Measurements from ENCODE around the gene PPFIBP2.

PPFIBP2 gene

DNA sequence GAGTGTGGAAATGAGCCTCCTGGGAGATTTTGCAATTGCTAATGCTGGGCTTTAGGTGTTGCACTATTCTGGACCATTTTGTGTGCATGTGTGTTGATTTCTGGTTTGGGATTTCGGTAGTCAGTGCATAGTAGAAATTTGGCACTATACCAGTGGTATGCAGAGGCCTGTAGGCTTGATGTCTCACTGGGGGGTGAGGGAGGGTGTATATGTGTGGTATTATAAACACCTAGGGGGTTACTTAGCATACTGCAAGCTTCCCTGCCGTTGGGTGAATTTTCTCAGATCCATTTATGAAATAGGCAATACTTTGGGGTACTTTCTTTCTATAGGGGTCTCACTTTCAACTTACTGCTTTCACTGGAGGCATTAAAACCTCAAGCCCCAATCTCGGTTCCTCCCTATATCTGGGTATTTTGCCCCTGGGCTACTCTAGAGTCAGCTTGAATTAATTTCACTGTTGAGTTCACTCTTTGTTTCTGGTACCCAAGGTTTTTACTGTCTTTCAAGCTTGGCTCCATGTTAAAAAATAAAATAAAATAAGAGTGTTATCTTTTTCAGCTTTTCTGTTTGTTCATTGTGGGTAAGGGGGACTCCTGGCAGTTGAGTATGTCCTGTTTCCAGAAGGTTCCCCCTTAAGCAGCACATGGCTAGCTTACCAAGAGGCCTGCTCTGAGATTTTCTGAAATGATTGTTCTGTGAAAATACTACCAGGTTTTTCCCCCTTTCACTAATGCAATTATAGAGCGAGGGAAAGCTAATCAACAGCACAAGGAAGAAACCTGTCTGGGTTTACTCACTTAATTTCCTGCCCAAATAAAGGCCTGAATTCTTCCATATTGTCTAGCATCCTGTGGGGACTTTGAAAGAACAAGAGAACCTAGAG lies 45.8 kb downstream of the PPFIBP2 start:
- Histone ChIP-seq H3K4me1 (ENCODE audit: insufficient read depth, low read length) (peaks cover 4% of the 10 kb centered on the region; the same call in 1 of the 2 replicates), H3K27ac (ENCODE audit: low read length) (no peak overlapping the region), H3K9ac (ENCODE audit: low read depth, low read length) (no peak overlapping the region)

DNA sequence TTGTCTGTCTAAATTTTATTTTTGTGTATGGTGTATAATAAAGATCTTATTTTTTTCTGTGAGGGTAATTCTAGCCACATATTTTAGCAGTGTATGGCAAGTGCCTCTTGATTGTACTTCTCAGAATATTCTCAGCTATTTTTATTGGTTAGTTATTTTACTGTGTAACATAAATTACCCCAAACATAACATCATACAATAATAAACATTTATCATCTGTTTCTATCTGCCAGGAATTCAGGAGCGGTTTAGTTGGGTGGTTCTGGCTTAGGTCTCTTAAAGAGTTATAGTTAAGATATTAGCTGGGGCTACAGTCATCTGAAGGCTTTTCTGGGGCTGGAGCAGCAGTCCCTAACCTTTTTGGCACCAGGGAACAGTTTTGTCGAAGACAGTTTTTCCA lies 47.8 kb downstream of the PPFIBP2 start:
- Histone ChIP-seq H3K4me1 (ENCODE audit: insufficient read depth, low read length) (peaks cover 4% of the 10 kb centered on the region; the same call in 1 of the 2 replicates), H3K27me3 (ENCODE audit: insufficient read depth, low read length) (no peaks in the 10 kb centered on the region), H3K27ac (ENCODE audit: low read length) (no peak overlapping the region), H3K9ac (ENCODE audit: low read depth, low read length) (no peak overlapping the region), H3K4me3 (ENCODE audit: low read length) (no peak overlapping the region), H3K36me3 (ENCODE audit: insufficient read depth, low read depth, low read length) (no peaks in the 10 kb centered on the region), H3K9me3 (ENCODE audit: insufficient read depth, low read depth, low read length) (no peaks in the 10 kb centered on the region)

More for the DNA sequence above, 45.8 kb downstream of the PPFIBP2 start:
- H3K9me3 ChIP-seq (ENCODE audit: insufficient read depth, low read depth, low read length) = no peaks in the 10 kb centered on the region
- H3K36me3 ChIP-seq (ENCODE audit: insufficient read depth, low read depth, low read length) = no peaks in the 10 kb centered on the region
- H3K4me3 ChIP-seq (ENCODE audit: low read length) = no peak overlapping the region
- H3K27me3 ChIP-seq (ENCODE audit: insufficient read depth, low read length) = no peaks in the 10 kb centered on the region

DNA sequence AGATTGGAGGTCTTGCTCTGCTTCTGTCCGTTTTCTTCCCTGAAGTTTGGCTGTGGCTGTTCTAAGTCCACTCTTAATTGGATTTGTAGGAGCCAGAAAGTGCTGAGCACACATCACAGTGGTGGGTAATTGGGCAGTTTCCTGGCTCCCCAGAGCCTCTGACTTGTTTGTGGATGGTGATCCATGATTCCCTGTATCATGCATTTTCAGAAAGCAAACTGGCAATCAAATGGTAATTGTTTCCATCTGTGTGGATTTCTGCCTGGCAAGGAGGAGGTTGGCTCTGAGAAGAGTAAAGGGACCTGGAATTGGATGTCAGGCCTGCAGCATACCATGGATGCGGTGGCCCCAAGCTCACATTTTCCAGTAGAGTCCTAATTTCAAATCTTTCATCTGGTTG lies 49.5 kb downstream of the PPFIBP2 start:
- Histone ChIP-seq H3K27ac (ENCODE audit: low read length) (no peak overlapping the region), H3K4me3 (ENCODE audit: low read length) (no peak overlapping the region), H3K27me3 (ENCODE audit: insufficient read depth, low read length) (no peaks in the 10 kb centered on the region), H3K9ac (ENCODE audit: low read depth, low read length) (no peak overlapping the region), H3K9me3 (ENCODE audit: insufficient read depth, low read depth, low read length) (0 out of 2 replicates have a peak, but pooled peaks cover 1% of the 10 kb centered on the region), H3K36me3 (ENCODE audit: insufficient read depth, low read depth, low read length) (no peaks in the 10 kb centered on the region; the same call in 1 of the 2 replicates), H3K4me1 (ENCODE audit: insufficient read depth, low read length) (peaks cover 4% of the 10 kb centered on the region; the same call in 1 of the 2 replicates)

- H3K4me1 ChIP-seq (ENCODE audit: insufficient read depth, low read length) = peaks cover 4% of the 10 kb centered on the region; the same call in 1 of the 2 replicates
Observed at GRCh38 chr11:7564803-7565202, 51.0 kb downstream of the PPFIBP2 start.

GRCh38 chr11:7567311-7567710 lies 53.5 kb downstream of the PPFIBP2 start:
- Histone ChIP-seq H3K27ac (ENCODE audit: low read length) (no peak overlapping the region), H3K9me3 (ENCODE audit: insufficient read depth, low read depth, low read length) (0 out of 2 replicates have a peak, but pooled peaks cover 6% of the 10 kb centered on the region), H3K4me1 (ENCODE audit: insufficient read depth, low read length) (peaks cover 18% of the 10 kb centered on the region; the same call in 1 of the 2 replicates), H3K9ac (ENCODE audit: low read depth, low read length) (no peak overlapping the region), H3K4me3 (ENCODE audit: low read length) (no peak overlapping the region), H3K36me3 (ENCODE audit: insufficient read depth, low read depth, low read length) (no peaks in the 10 kb centered on the region; the same call in 1 of the 2 replicates), H3K27me3 (ENCODE audit: insufficient read depth, low read length) (no peaks in the 10 kb centered on the region)

More at GRCh38 chr11:7564803-7565202, 51.0 kb downstream of the PPFIBP2 start:
- H3K36me3 ChIP-seq (ENCODE audit: insufficient read depth, low read depth, low read length) = no peaks in the 10 kb centered on the region; the same call in 1 of the 2 replicates
- 0 out of 2 replicates have a peak, but pooled peaks cover 6% of the 10 kb centered on the region for H3K9me3 ChIP-seq (ENCODE audit: insufficient read depth, low read depth, low read length)
- no peak overlapping the region for H3K27ac ChIP-seq (ENCODE audit: low read length)
- no peak overlapping the region for H3K9ac ChIP-seq (ENCODE audit: low read depth, low read length)
- no peak overlapping the region for H3K4me3 ChIP-seq (ENCODE audit: low read length)
- no peaks in the 10 kb centered on the region for H3K27me3 ChIP-seq (ENCODE audit: insufficient read depth, low read length)

DNA sequence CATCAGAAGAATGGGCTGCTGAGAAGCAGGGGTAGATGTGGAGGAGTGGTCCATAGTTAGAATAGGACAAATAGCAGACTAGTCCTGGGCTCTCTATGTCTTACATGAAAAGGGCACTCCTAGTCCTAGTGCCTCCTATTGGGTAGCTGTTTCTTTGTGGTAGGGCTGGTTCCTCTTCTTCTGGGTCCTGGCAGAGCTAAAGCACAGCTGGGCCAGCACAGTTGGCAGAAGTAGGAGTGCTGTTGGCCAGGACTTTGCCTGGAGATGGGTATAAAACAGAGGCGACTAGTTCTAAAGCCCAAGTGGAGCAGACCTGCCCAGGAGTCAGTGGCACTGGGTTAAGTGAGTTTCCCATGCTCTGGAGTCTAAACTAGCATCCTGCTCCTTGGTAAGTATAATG lies 55.2 kb downstream of the PPFIBP2 start:
- Histone ChIP-seq H3K9ac (ENCODE audit: low read depth, low read length) (no peak overlapping the region), H3K27ac (ENCODE audit: low read length) (no peak overlapping the region), H3K4me1 (ENCODE audit: insufficient read depth, low read length) (peaks cover 22% of the 10 kb centered on the region; the same call in 1 of the 2 replicates), H3K27me3 (ENCODE audit: insufficient read depth, low read length) (no peaks in the 10 kb centered on the region), H3K4me3 (ENCODE audit: low read length) (no peak overlapping the region), H3K9me3 (ENCODE audit: insufficient read depth, low read depth, low read length) (0 out of 2 replicates have a peak, but pooled peaks cover 6% of the 10 kb centered on the region), H3K36me3 (ENCODE audit: insufficient read depth, low read depth, low read length) (no peaks in the 10 kb centered on the region; the same call in 1 of the 2 replicates)

- 0 out of 2 replicates have a peak, but pooled peaks cover 6% of the 10 kb centered on the region for H3K9me3 ChIP-seq (ENCODE audit: insufficient read depth, low read depth, low read length)
- no peak overlapping the region for H3K27ac ChIP-seq (ENCODE audit: low read length)
- no peaks in the 10 kb centered on the region; the same call in 1 of the 2 replicates for H3K36me3 ChIP-seq (ENCODE audit: insufficient read depth, low read depth, low read length)
- no peaks in the 10 kb centered on the region for H3K27me3 ChIP-seq (ENCODE audit: insufficient read depth, low read length)
- H3K4me1 ChIP-seq (ENCODE audit: insufficient read depth, low read length) = peaks cover 29% of the 10 kb centered on the region
- H3K9ac ChIP-seq (ENCODE audit: low read depth, low read length) = no peak overlapping the region
- H3K4me3 ChIP-seq (ENCODE audit: low read length) = no peak overlapping the region
Observed at GRCh38 chr11:7570241-7570640, 56.4 kb downstream of the PPFIBP2 start.

DNA sequence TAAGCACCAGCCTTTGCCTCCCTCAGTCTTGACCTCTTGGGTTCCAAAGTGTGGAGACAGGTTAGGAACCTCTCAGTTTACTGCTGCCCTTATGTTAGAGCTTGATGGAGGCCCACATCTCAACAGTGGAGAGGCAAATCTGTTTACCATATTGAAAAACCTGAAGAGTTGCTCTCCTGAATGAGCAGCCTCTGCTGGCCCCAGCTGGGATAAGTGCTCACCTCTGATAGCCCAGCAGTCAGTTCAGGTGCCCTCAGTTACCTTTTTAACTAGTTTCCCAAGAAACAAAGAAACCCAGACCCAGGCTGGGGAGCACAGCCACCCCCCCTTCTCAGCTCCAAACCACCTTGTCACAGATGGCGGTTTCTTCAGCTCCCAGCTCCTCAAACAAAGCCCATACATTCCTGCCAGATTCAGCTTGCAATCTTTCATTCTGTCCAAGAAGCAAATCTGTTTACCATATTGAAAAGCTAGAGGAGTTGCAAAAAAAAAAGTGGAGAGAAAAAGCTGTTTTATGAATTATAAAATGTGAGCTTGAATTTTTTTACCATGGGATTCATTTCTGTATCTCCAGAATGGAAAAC lies 57.2 kb downstream of the PPFIBP2 start:
- Histone ChIP-seq H3K36me3 (ENCODE audit: insufficient read depth, low read depth, low read length) (no peaks in the 10 kb centered on the region; the same call in 1 of the 2 replicates), H3K9ac (ENCODE audit: low read depth, low read length) (no peak overlapping the region)

DNA sequence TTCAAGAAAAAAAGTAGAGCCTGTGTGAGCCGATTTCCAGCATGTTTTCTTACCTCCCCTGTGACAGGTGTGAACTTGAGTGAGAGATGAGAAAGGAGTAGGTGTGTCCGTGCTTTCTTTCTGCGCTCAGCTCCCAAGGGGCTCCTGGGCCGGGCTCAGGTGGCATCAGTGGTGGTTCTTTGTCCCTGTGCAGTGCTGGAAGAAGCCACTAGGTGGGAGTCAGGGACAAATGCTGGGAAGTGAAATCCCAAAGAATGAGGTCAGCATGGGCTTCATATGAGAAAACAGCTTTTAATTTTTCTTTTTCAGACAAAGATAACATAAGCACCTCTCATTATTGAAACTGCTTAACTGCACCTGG lies 57.8 kb downstream of the PPFIBP2 start:
- H3K27ac ChIP-seq (ENCODE audit: low read length) = peak overlapping the region; percentile 41
- H3K27me3 ChIP-seq (ENCODE audit: insufficient read depth, low read length) = no peaks in the 10 kb centered on the region
- no peaks in the 10 kb centered on the region; the same call in 1 of the 2 replicates for H3K36me3 ChIP-seq (ENCODE audit: insufficient read depth, low read depth, low read length)
- no peak overlapping the region for H3K4me3 ChIP-seq (ENCODE audit: low read length)
- H3K9ac ChIP-seq (ENCODE audit: low read depth, low read length) = peak overlapping the region; percentile 51; the same call in 1 of the 2 replicates
- H3K9me3 ChIP-seq (ENCODE audit: insufficient read depth, low read depth, low read length) = 0 out of 2 replicates have a peak, but pooled peaks cover 6% of the 10 kb centered on the region
- peaks cover 41% of the 10 kb centered on the region for H3K4me1 ChIP-seq (ENCODE audit: insufficient read depth, low read length)

More for the DNA sequence above, 57.2 kb downstream of the PPFIBP2 start:
- Histone ChIP-seq H3K27ac (ENCODE audit: low read length) (no peak overlapping the region), H3K4me1 (ENCODE audit: insufficient read depth, low read length) (peaks cover 37% of the 10 kb centered on the region), H3K9me3 (ENCODE audit: insufficient read depth, low read depth, low read length) (0 out of 2 replicates have a peak, but pooled peaks cover 6% of the 10 kb centered on the region), H3K27me3 (ENCODE audit: insufficient read depth, low read length) (no peaks in the 10 kb centered on the region), H3K4me3 (ENCODE audit: low read length) (no peak overlapping the region)

- peaks cover 46% of the 10 kb centered on the region for H3K4me1 ChIP-seq (ENCODE audit: insufficient read depth, low read length)
- H3K9me3 ChIP-seq (ENCODE audit: insufficient read depth, low read depth, low read length) = 0 out of 2 replicates have a peak, but pooled peaks cover 6% of the 10 kb centered on the region
- no peaks in the 10 kb centered on the region; the same call in 1 of the 2 replicates for H3K36me3 ChIP-seq (ENCODE audit: insufficient read depth, low read depth, low read length)
- H3K4me3 ChIP-seq (ENCODE audit: low read length) = no peak overlapping the region; the same call in 1 of the 2 replicates
- peak overlapping the region; percentile 51; the same call in 1 of the 2 replicates for H3K9ac ChIP-seq (ENCODE audit: low read depth, low read length)
- no peaks in the 10 kb centered on the region for H3K27me3 ChIP-seq (ENCODE audit: insufficient read depth, low read length)
- peak overlapping the region; percentile 41 for H3K27ac ChIP-seq (ENCODE audit: low read length)
Observed at GRCh38 chr11:7572001-7572712, 58.4 kb downstream of the PPFIBP2 start.

- Histone ChIP-seq H3K4me3 (ENCODE audit: low read length) (no peak overlapping the region), H3K27ac (ENCODE audit: low read length) (no peak overlapping the region), H3K9ac (ENCODE audit: low read depth, low read length) (no peak overlapping the region), H3K9me3 (ENCODE audit: insufficient read depth, low read depth, low read length) (0 out of 2 replicates have a peak, but pooled peaks cover 6% of the 10 kb centered on the region), H3K36me3 (ENCODE audit: insufficient read depth, low read depth, low read length) (no peaks in the 10 kb centered on the region; the same call in 1 of the 2 replicates), H3K27me3 (ENCODE audit: insufficient read depth, low read length) (no peaks in the 10 kb centered on the region), H3K4me1 (ENCODE audit: insufficient read depth, low read length) (peaks cover 56% of the 10 kb centered on the region)
Observed at GRCh38 chr11:7573193-7573557, 59.4 kb downstream of the PPFIBP2 start.
